ENCODE measurements around the gene NEDD4L.

Gene NEDD4L

GRCh38 chr18:58223717-58224424 is 179.8 kb downstream of the NEDD4L start:
- Histone ChIP-seq H3K4ac (ENCODE audit: low read length) (no peak overlapping the region), H3K4me1 (ENCODE audit: control insufficient read depth in 2 of 2, insufficient read depth in 1 of 2, low read depth in 1 of 2, low read length in 2 of 2) (peaks cover 14 to 23% of the 10 kb centered on the region in 2 donors), H3K79me1 (ENCODE audit: low read depth, low read length) (no peaks in the 10 kb centered on the region), H3K4me3 (ENCODE audit: low read length in 2 of 2) (no peak overlapping the region), H3K9me3 (replicated peaks in 1 of 2; ENCODE audit: control insufficient read depth in 2 of 2, insufficient read depth in 1 of 2, low read depth in 1 of 2, low read length in 2 of 2) (no peaks in the 10 kb centered on the region), H2BK12ac (ENCODE audit: low read length) (no peak overlapping the region), H3K36me3 (replicated peaks in 1 of 2; ENCODE audit: control insufficient read depth in 2 of 2, insufficient read depth in 2 of 2, low read length in 2 of 2) (no peaks in the 10 kb centered on the region), H3K23ac (ENCODE audit: low read depth, low read length, poor library complexity) (no peak overlapping the region), H3K9ac (ENCODE audit: low read depth, low read length, poor library complexity) (no peak overlapping the region), H3K27ac (replicated peaks; ENCODE audit: low read length) (no peak overlapping the region), H3K14ac (ENCODE audit: low read length) (no peak overlapping the region), H4K8ac (ENCODE audit: low read depth, low read length) (no peak overlapping the region), H3K4me2 (ENCODE audit: insufficient read depth, low read length, poor library complexity, severe bottlenecking) (no peak overlapping the region), H2AFZ (ENCODE audit: low read length) (peak overlapping the region; percentile 54), H2AK5ac (ENCODE audit: low read depth, low read length) (no peak overlapping the region), H3K27me3 (ENCODE audit: control insufficient read depth in 3 of 3, insufficient read depth in 3 of 3, low read depth in 1 of 3, low read length in 3 of 3) (no peaks in the 10 kb centered on the region), H4K91ac (ENCODE audit: low read depth, low read length, poor library complexity) (no peak overlapping the region), H2BK120ac (ENCODE audit: low read depth, low read length) (no peak overlapping the region), H2BK15ac (ENCODE audit: low read length) (no peak overlapping the region), H2BK5ac (ENCODE audit: low read length) (no peak overlapping the region), H3K18ac (ENCODE audit: low read length) (no peak overlapping the region)
- WGBS, 2 donors (ENCODE audit: extremely low coverage in 2 of 2, insufficient read length in 2 of 2, insufficient replicate concordance in 1 of 2): no CpG with 5 or more reads among the region's 15 CpGs
- no peak for DNase-seq (ENCODE audit: low spot score)

- H2BK12ac ChIP-seq (ENCODE audit: low read length): no peak overlapping the region
- H2BK120ac ChIP-seq (ENCODE audit: low read depth, low read length): no peak overlapping the region
- H4K91ac ChIP-seq (ENCODE audit: low read depth, low read length, poor library complexity): no peak overlapping the region
- H3K27ac ChIP-seq (replicated peaks; ENCODE audit: low read length): no peak overlapping the region
- no peak overlapping the region for H3K23ac ChIP-seq (ENCODE audit: low read depth, low read length, poor library complexity)
- no peak overlapping the region for H2AK5ac ChIP-seq (ENCODE audit: low read depth, low read length)
- H3K4me3 ChIP-seq (ENCODE audit: low read length in 2 of 2): no peak overlapping the region
- H3K9ac ChIP-seq (ENCODE audit: low read depth, low read length, poor library complexity): no peak overlapping the region
- H2BK5ac ChIP-seq (ENCODE audit: low read length): no peak overlapping the region
- no peaks in the 10 kb centered on the region for H3K79me1 ChIP-seq (ENCODE audit: low read depth, low read length)
- H3K14ac ChIP-seq (ENCODE audit: low read length): no peak overlapping the region
- no peaks in the 10 kb centered on the region for H3K36me3 ChIP-seq (replicated peaks in 1 of 2; ENCODE audit: control insufficient read depth in 2 of 2, insufficient read depth in 2 of 2, low read length in 2 of 2)
- H4K8ac ChIP-seq (ENCODE audit: low read depth, low read length): no peak overlapping the region
- no peaks in the 10 kb centered on the region for H3K27me3 ChIP-seq (ENCODE audit: control insufficient read depth in 3 of 3, insufficient read depth in 3 of 3, low read depth in 1 of 3, low read length in 3 of 3)
- H2AFZ ChIP-seq (ENCODE audit: low read length): peak overlapping the region; percentile 54
- peaks cover 15 to 23% of the 10 kb centered on the region in 2 donors for H3K4me1 ChIP-seq (ENCODE audit: control insufficient read depth in 2 of 2, insufficient read depth in 1 of 2, low read depth in 1 of 2, low read length in 2 of 2)
- H3K9me3 ChIP-seq (replicated peaks in 1 of 2; ENCODE audit: control insufficient read depth in 2 of 2, insufficient read depth in 1 of 2, low read depth in 1 of 2, low read length in 2 of 2): no peaks in the 10 kb centered on the region
- no peak overlapping the region for H2BK15ac ChIP-seq (ENCODE audit: low read length)
- no peak overlapping the region for H3K18ac ChIP-seq (ENCODE audit: low read length)
- no peak overlapping the region for H3K4ac ChIP-seq (ENCODE audit: low read length)
- H3K4me2 ChIP-seq (ENCODE audit: insufficient read depth, low read length, poor library complexity, severe bottlenecking): no peak overlapping the region
- no peak for DNase-seq (ENCODE audit: low spot score)
- no CpG with 5 or more reads among the region's 2 CpGs for WGBS, 2 donors (ENCODE audit: extremely low coverage in 2 of 2, insufficient read length in 2 of 2, insufficient replicate concordance in 1 of 2)
Measured at GRCh38 chr18:58224425-58224750, 180.4 kb downstream of the NEDD4L start.

- Histone ChIP-seq H3K4me3 (ENCODE audit: low read length in 2 of 2) (no peak overlapping the region), H3K4ac (ENCODE audit: low read length) (no peak overlapping the region), H3K23ac (ENCODE audit: low read depth, low read length, poor library complexity) (no peak overlapping the region), H2AK5ac (ENCODE audit: low read depth, low read length) (no peak overlapping the region), H3K4me2 (ENCODE audit: insufficient read depth, low read length, poor library complexity, severe bottlenecking) (no peak overlapping the region), H3K14ac (ENCODE audit: low read length) (no peak overlapping the region), H3K9me3 (replicated peaks in 1 of 2; ENCODE audit: control insufficient read depth in 2 of 2, insufficient read depth in 1 of 2, low read depth in 1 of 2, low read length in 2 of 2) (no peaks in the 10 kb centered on the region), H2BK5ac (ENCODE audit: low read length) (no peak overlapping the region), H3K36me3 (replicated peaks in 1 of 2; ENCODE audit: control insufficient read depth in 2 of 2, insufficient read depth in 2 of 2, low read length in 2 of 2) (no peaks in the 10 kb centered on the region), H4K8ac (ENCODE audit: low read depth, low read length) (no peak overlapping the region), H4K91ac (ENCODE audit: low read depth, low read length, poor library complexity) (no peak overlapping the region), H3K18ac (ENCODE audit: low read length) (no peak overlapping the region), H2BK120ac (ENCODE audit: low read depth, low read length) (no peak overlapping the region), H3K79me1 (ENCODE audit: low read depth, low read length) (no peaks in the 10 kb centered on the region), H3K27me3 (ENCODE audit: control insufficient read depth in 3 of 3, insufficient read depth in 3 of 3, low read depth in 1 of 3, low read length in 3 of 3) (no peaks in the 10 kb centered on the region), H2BK12ac (ENCODE audit: low read length) (no peak overlapping the region), H3K27ac (replicated peaks; ENCODE audit: low read length) (no peak overlapping the region), H2BK15ac (ENCODE audit: low read length) (no peak overlapping the region), H3K9ac (ENCODE audit: low read depth, low read length, poor library complexity) (no peak overlapping the region), H2AFZ (ENCODE audit: low read length) (no peak overlapping the region), H3K4me1 (ENCODE audit: control insufficient read depth in 2 of 2, insufficient read depth in 1 of 2, low read depth in 1 of 2, low read length in 2 of 2) (peaks cover 15 to 23% of the 10 kb centered on the region in 2 donors)
- DNase-seq (ENCODE audit: low spot score): no peak
- WGBS, 2 donors (ENCODE audit: extremely low coverage in 2 of 2, insufficient read length in 2 of 2, insufficient replicate concordance in 1 of 2): no CpG with 5 or more reads among the region's 6 CpGs
Measured at GRCh38 chr18:58225101-58225500, 181.1 kb downstream of the NEDD4L start.

GRCh38 chr18:58226429-58226828 is 182.4 kb downstream of the NEDD4L start:
- Histone ChIP-seq H4K8ac (ENCODE audit: low read depth, low read length) (no peak overlapping the region), H3K9me3 (replicated peaks in 1 of 2; ENCODE audit: control insufficient read depth in 2 of 2, insufficient read depth in 1 of 2, low read depth in 1 of 2, low read length in 2 of 2) (no peaks in the 10 kb centered on the region), H3K18ac (ENCODE audit: low read length) (no peak overlapping the region), H2BK5ac (ENCODE audit: low read length) (no peak overlapping the region), H3K4me2 (ENCODE audit: insufficient read depth, low read length, poor library complexity, severe bottlenecking) (no peak overlapping the region), H3K36me3 (replicated peaks in 1 of 2; ENCODE audit: control insufficient read depth in 2 of 2, insufficient read depth in 2 of 2, low read length in 2 of 2) (no peaks in the 10 kb centered on the region), H3K27me3 (ENCODE audit: control insufficient read depth in 3 of 3, insufficient read depth in 3 of 3, low read depth in 1 of 3, low read length in 3 of 3) (no peaks in the 10 kb centered on the region), H2AK5ac (ENCODE audit: low read depth, low read length) (no peak overlapping the region), H2BK120ac (ENCODE audit: low read depth, low read length) (no peak overlapping the region), H3K4me3 (ENCODE audit: low read length in 2 of 2) (no peak overlapping the region), H3K79me1 (ENCODE audit: low read depth, low read length) (no peaks in the 10 kb centered on the region), H2BK15ac (ENCODE audit: low read length) (no peak overlapping the region), H2AFZ (ENCODE audit: low read length) (no peak overlapping the region), H3K4ac (ENCODE audit: low read length) (no peak overlapping the region), H3K4me1 (ENCODE audit: control insufficient read depth in 2 of 2, insufficient read depth in 1 of 2, low read depth in 1 of 2, low read length in 2 of 2) (peaks cover 15 to 21% of the 10 kb centered on the region in 2 donors), H3K27ac (replicated peaks; ENCODE audit: low read length) (no peak overlapping the region), H3K14ac (ENCODE audit: low read length) (no peak overlapping the region), H3K9ac (ENCODE audit: low read depth, low read length, poor library complexity) (no peak overlapping the region), H2BK12ac (ENCODE audit: low read length) (no peak overlapping the region), H4K91ac (ENCODE audit: low read depth, low read length, poor library complexity) (no peak overlapping the region), H3K23ac (ENCODE audit: low read depth, low read length, poor library complexity) (no peak overlapping the region)
- no CpG with 5 or more reads among the region's 3 CpGs for WGBS, 2 donors (ENCODE audit: extremely low coverage in 2 of 2, insufficient read length in 2 of 2, insufficient replicate concordance in 1 of 2)
- DNase-seq (ENCODE audit: low spot score): no peak

Measured in neuronal stem cell (in vitro differentiated cells).